Measurements from ENCODE around the gene BRI3BP.

GRCh38 chr12:124953689-124954405, 39.6 kb upstream of the BRI3BP start:
- TF ChIP-seq CTCF (conservative IDR thresholded peaks at IDR 0.05; ENCODE audit: low read depth, low read length) (no peak), EZH2phosphoT487 (IDR thresholded peaks at IDR 0.05; ENCODE audit: borderline replicate concordance, low read length) (no peak), EZH2 (IDR thresholded peaks at IDR 0.05; ENCODE audit: low read length, unreplicated experiment) (no peak)
